ENCODE data around the gene DCTN4.

DNA sequence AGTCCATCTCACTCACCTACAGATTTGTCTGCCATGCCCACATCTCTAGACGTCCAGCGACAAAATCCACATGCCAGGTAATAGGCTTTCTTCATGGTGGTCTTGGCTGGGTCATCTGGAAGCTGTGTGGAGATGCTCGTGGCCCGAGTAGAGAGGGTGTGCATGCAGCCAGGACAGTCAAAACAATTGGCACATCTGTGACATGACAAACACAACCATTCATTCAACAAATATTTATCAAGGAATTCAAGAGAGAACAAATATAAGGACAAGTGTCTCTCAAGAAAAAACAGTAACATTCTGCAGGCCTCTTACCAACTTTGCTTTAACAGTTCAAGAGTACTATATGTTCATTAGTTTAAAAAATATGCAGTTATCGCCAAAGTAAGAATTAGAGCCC, 5.4 kb downstream of the DCTN4 start:
- no peak for TF ChIP-seq EZH2phosphoT487 (conservative IDR thresholded peaks at IDR 0.05; ENCODE audit: low read length)
- TF ChIP-seq, protein P1, sequence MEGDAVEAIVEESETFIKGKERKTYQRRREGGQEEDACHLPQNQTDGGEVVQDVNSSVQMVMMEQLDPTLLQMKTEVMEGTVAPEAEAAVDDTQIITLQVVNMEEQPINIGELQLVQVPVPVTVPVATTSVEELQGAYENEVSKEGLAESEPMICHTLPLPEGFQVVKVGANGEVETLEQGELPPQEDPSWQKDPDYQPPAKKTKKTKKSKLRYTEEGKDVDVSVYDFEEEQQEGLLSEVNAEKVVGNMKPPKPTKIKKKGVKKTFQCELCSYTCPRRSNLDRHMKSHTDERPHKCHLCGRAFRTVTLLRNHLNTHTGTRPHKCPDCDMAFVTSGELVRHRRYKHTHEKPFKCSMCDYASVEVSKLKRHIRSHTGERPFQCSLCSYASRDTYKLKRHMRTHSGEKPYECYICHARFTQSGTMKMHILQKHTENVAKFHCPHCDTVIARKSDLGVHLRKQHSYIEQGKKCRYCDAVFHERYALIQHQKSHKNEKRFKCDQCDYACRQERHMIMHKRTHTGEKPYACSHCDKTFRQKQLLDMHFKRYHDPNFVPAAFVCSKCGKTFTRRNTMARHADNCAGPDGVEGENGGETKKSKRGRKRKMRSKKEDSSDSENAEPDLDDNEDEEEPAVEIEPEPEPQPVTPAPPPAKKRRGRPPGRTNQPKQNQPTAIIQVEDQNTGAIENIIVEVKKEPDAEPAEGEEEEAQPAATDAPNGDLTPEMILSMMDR (IDR thresholded peaks at IDR 0.05; ENCODE audit: insufficient read depth, low read length, poor library complexity, severe bottlenecking), result no peak

All from SU-DHL-6 (cell line).